Measurements from ENCODE around the gene TIMM9. TPM values are rescaled to one million over a fixed set of nuclear protein-coding genes. Genes with fewer than 3 reads are reported as not detected.

The TIMM9 gene
- total RNA-seq, 1 donor from 2014 or later: 72.7 TPM

DNA sequence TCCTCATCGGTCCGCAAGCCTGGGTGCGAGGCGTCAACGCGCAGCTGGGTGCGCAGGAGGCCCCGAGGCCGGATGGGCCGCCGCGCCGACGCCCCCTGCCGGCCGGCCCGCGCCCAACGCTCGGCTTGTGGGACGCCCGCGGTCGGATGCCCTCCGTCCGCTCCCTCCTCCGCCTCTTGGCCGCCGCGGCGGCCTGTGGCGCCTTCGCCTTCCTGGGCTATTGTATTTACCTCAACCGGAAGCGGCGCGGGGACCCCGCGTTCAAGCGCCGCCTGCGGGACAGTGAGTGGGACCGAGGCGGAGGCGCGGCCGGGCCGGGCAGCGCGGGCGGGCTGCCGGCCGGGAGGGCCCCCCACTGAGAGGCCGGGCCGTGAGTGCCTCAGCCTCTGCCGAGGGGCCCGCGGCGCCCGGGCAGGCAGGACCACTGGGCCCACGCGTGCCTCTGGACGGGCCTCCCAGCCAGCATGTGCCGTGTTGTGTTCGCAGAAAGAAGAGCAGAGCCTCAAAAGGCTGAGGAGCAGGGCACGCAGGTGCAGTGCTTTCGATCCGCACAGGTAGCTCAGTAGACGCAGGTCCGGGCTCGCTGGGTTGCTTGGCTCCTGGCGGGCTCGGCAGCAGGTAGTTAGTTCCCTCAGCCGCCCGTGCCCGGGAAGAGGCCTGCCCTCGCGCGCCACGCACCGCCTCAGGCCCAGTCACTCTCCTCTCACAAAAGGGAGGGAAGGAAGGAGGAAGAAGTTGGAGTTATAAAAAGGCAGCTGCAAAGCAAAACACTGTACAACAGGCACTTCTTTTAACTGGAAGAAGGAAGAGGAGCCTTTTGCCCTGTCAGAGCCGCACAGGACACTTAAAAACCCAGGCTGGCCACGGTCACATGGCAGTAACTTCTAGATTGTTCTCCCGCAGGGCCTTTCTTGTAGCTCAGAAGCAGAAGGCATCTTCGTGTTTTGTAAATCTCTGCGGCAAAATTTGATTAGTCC is 31.2 kb downstream of the TIMM9 start, which contains the start of gene TOMM20L:
TSS of gene TOMM20L (plus strand) at position 119 of the 977 bp plus-strand sequence. CDS start at position 147, 28 bp downstream.
- Histone ChIP-seq H3K27me3 (ENCODE audit: control insufficient read depth, insufficient read depth, low read length) (no peaks in the 10 kb centered on the region), H3K36me3 (ENCODE audit: control insufficient read depth, insufficient read depth, low read length) (no peaks in the 10 kb centered on the region), H3K4me3 (ENCODE audit: low read depth, low read length) (peak within 1 kb of the TSS; percentile 33)
- DNase-seq (ENCODE audit: low read depth): peak; percentile 14
- no peak for TF ChIP-seq CTCF (IDR thresholded peaks at IDR 0.05; ENCODE audit: insufficient read depth, low read length, poor library complexity, severe bottlenecking)

- no peaks in the 10 kb centered on the region for H3K36me3 ChIP-seq (ENCODE audit: control insufficient read depth, insufficient read depth, low read length)
- no peak for TF ChIP-seq CTCF (IDR thresholded peaks at IDR 0.05; ENCODE audit: insufficient read depth, low read length, poor library complexity, severe bottlenecking)
- H3K27me3 ChIP-seq (ENCODE audit: control insufficient read depth, insufficient read depth, low read length): no peaks in the 10 kb centered on the region
- H3K4me3 ChIP-seq (ENCODE audit: low read depth, low read length): peak overlapping the region; percentile 33
- DNase-seq (ENCODE audit: low read depth): no peak
Observed at GRCh38 chr14:58395562-58395811, 31.8 kb downstream of the TIMM9 start.

DNA sequence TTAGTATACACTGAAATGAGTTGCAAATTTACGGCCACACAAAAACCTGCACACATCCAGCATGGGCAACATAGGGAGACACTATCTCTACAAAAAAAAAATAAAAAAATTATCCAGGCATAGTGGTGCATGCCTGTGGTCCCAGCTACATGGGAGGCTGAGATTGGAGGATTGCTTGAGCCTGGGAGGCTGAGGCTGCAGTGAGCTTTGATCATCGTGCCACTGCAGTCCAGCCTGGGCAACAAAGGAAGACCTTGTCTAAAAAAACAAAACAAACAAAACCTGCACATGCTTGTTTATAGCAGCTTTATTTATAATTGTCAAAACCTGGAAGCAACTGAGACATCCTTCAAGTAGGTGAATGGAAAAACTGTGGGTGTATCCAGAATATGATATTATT is 36.5 kb downstream of the TIMM9 start:
- no peaks in the 10 kb centered on the region for H3K36me3 ChIP-seq (ENCODE audit: control insufficient read depth, insufficient read depth, low read length)
- H3K27me3 ChIP-seq (ENCODE audit: control insufficient read depth, insufficient read depth, low read length): no peaks in the 10 kb centered on the region
- no peak overlapping the region for H3K4me3 ChIP-seq (ENCODE audit: low read depth, low read length)
- no peak for TF ChIP-seq CTCF (IDR thresholded peaks at IDR 0.05; ENCODE audit: insufficient read depth, low read length, poor library complexity, severe bottlenecking)
- DNase-seq (ENCODE audit: low read depth): no peak

DNA sequence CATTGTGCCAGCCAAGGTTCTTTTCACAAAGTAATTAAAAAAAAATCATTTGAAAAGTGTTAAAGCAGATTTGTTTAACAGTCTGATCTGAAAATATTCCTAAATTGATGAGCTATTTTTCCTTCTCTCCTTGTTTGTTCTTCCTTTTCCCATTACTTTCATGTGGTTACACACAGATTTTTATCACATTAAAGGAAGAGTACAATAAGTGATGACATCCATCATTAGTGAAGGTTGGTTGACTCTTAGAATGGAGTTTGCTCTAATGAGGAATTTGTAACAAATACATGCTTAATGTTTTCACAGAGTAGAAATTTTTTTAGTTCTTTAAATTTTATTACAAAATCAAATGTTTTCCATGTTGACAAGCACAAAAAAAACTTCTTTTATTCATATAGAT is 50.5 kb downstream of the TIMM9 start:
- TF ChIP-seq CTCF (IDR thresholded peaks at IDR 0.05; ENCODE audit: insufficient read depth, low read length, poor library complexity, severe bottlenecking): no peak
- H3K36me3 ChIP-seq (ENCODE audit: control insufficient read depth, insufficient read depth, low read length): peaks cover 1% of the 10 kb centered on the region
- DNase-seq (ENCODE audit: low read depth): no peak
- no peak overlapping the region for H3K4me3 ChIP-seq (ENCODE audit: low read depth, low read length)
- no peaks in the 10 kb centered on the region for H3K27me3 ChIP-seq (ENCODE audit: control insufficient read depth, insufficient read depth, low read length)

DNA sequence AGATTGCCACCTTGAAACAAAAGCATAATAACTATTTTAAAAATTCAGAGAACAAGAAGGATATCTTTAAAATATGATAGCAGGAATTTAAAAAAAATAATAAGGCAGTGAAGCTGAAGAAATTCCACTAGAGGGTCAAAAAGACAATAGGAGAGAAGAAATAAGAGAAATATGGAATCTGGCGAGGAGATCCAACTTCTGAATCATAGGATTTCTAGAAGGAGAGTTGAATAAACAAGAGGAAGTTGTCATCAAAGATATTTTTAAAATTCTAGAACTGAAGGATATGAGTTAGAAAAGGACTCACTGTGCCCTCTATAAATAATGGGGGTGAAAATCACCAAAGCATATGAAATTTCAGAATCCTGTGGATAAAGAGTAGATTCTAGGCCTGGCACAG is 58.4 kb downstream of the TIMM9 start:
- H3K27me3 ChIP-seq (ENCODE audit: control insufficient read depth, insufficient read depth, low read length): no peaks in the 10 kb centered on the region
- peaks cover 1% of the 10 kb centered on the region for H3K36me3 ChIP-seq (ENCODE audit: control insufficient read depth, insufficient read depth, low read length)
- DNase-seq (ENCODE audit: low read depth): no peak
- no peak overlapping the region for H3K4me3 ChIP-seq (ENCODE audit: low read depth, low read length)
- no peak for TF ChIP-seq CTCF (IDR thresholded peaks at IDR 0.05; ENCODE audit: insufficient read depth, low read length, poor library complexity, severe bottlenecking)

- no peak for TF ChIP-seq CTCF (IDR thresholded peaks at IDR 0.05; ENCODE audit: insufficient read depth, low read length, poor library complexity, severe bottlenecking)
- no peaks in the 10 kb centered on the region for H3K27me3 ChIP-seq (ENCODE audit: control insufficient read depth, insufficient read depth, low read length)
- no peak overlapping the region for H3K4me3 ChIP-seq (ENCODE audit: low read depth, low read length)
- DNase-seq (ENCODE audit: low read depth): no peak
- H3K36me3 ChIP-seq (ENCODE audit: control insufficient read depth, insufficient read depth, low read length): peaks cover 1% of the 10 kb centered on the region
Observed at GRCh38 chr14:58367296-58367695, 60.0 kb downstream of the TIMM9 start.
